Keratinocyte (primary cell): ENCODE measurements around the gene MYRFL.

Experiments used
- CTCF ChIP-seq, 3 experiments: IDR thresholded peaks in 1 of 3; conservative IDR thresholded peaks in 1 of 3; optimal IDR thresholded peaks in 1 of 3; 2 replicates in 2 of 3; 3 replicates in 1 of 3; pipeline versions ENCODE3 to v1.5.1; 2011; ENCODE audit warnings: low read length in 3 of 3, mild to moderate bottlenecking in 3 of 3, moderate library complexity in 2 of 3, control low read depth in 1 of 3, inconsistent platforms in 1 of 3; ENCODE audit not compliant: insufficient read depth in 2 of 3; ENCODE audit errors: extremely low read depth in 1 of 3
- EZH2 ChIP-seq: IDR thresholded peaks from one replicate; pipeline ENCODE4 v1.6.1; 2012; ENCODE audit warnings: inconsistent platforms, mild to moderate bottlenecking, low read length, moderate library complexity

GRCh38 chr12:69900720-69901131, 75.7 kb downstream of the MYRFL start:
- TF ChIP-seq EZH2 (no peak), CTCF (optimal IDR thresholded peaks at IDR 0.05 in 1 of 3, IDR thresholded peaks at IDR 0.05 in 1 of 3, conservative IDR thresholded peaks at IDR 0.05 in 1 of 3; ENCODE audit: extremely low read depth in 1 of 3, insufficient read depth in 2 of 3, low read length in 3 of 3) (peak; percentile 55 to 69 (median 55))
